Adrenal gland (tissue), 12 donors: ENCODE results near the gene BDNF. TPM values are rescaled to one million over a fixed set of nuclear protein-coding genes. Genes with fewer than 3 reads are reported as not detected.

ENCODE experiments used
- DNase-seq, 7 donors: peaks; one replicate each; pipeline ENCODE4 v3.0.0-alpha.2; 2019 to 2020
- H3K27ac ChIP-seq, 5 donors: fragments of 200-600 bp; sonication (generic) in 4 of 5; 1 replicate in 3 of 5; 2 replicates in 2 of 5; pipeline versions ENCODE4 v1.5.1 to v1.8.0; 2016 to 2020; ENCODE audit warnings: mild to moderate bottlenecking in 1 of 5
- H3K27me3 ChIP-seq: fragments of 200-600 bp; 2 replicates; pipeline ENCODE4 v1.8.0; 2021
- H3K36me3 ChIP-seq, 2 donors: fragments of 200-600 bp; replicated peaks in 1 of 2; 1 replicate in 1 of 2; 2 replicates in 1 of 2; pipeline versions ENCODE4 v1.5.1 to v1.8.0; 2018 to 2022
- H3K4me1 ChIP-seq, 2 donors: fragments of 200-600 bp; replicated peaks in 1 of 2; 1 replicate in 1 of 2; 2 replicates in 1 of 2; pipeline versions ENCODE4 v1.5.1 to v1.8.0; 2018 to 2021
- H3K4me3 ChIP-seq, 4 donors: fragments of 200-600 bp; sonication (generic) in 3 of 4; one replicate each; pipeline ENCODE4 v1.5.1; 2016 to 2018
- H3K9me3 ChIP-seq, 3 donors: fragments of 200-600 bp; sonication (generic) in 1 of 3; replicated peaks in 1 of 3; 1 replicate in 2 of 3; 2 replicates in 1 of 3; pipeline versions ENCODE4 v1.5.1 to v1.8.0; 2016 to 2021
- POLR2A ChIP-seq, 2 donors: fragments of 450-650 bp; IDR thresholded peaks; one replicate each; pipeline ENCODE4 v1.6.1; 2017; ENCODE audit warnings: antibody characterized with exemption in 2 of 2, mild to moderate bottlenecking in 2 of 2, moderate library complexity in 1 of 2
- WGBS, 4 donors: extraction: QIAGEN DNeasy Blood & Tissue Kit in 2 of 4; methylation state at CpG; one replicate each; pipeline versions ENCODE4 v1.1.5 to v1.1.7; 2013 to 2017; 5-methylcytosine and 5-hydroxymethylcytosine counted together
- intact Hi-C, 2 donors: fragments of 100-400 bp; cut with DNase I; formaldehyde crosslinking; loops; one replicate each; pipeline versions ENCODE4 v1.14.1 to v1.15.0; 2022 to 2023
- polyA plus RNA-seq, 3 donors: library from polyadenylated mRNA; stranded (reverse); fragments of 200-250 nt in 2 of 3; fragments of 350-450 nt in 1 of 3; fragmentation: Illumina TruSeq in 1 of 3; extraction: RNeasy Lipid Tissue Mini Kit (QIAGEN cat#74804) in 1 of 3; gene quantifications; one replicate each; pipeline ENCODE4 v1.2.3, GENCODE V29; 2013 to 2014
- total RNA-seq, 9 donors: library from RNA; depleted of rRNA in 4 of 9; stranded (reverse); fragments of >200 nt in 4 of 9; fragments of 120-200 nt in 1 of 9; fragmentation: NEBNext Ultra II Directional in 1 of 9; extraction: Animal tissue kit (Norgen Biotek cat#: 25700) in 1 of 9; gene quantifications; one replicate each; pipeline versions ENCODE4 v1.1.0 to v1.2.4, GENCODE V29; 2013 to 2023
- TF ChIP-seq, protein P1 (sequence below), 6 experiments: fragments of 450-650 bp in 4 of 6; fragments of 200-600 bp in 2 of 6; sonication (generic) in 1 of 6; IDR thresholded peaks; 1 replicate in 5 of 6; 2 replicates in 1 of 6; pipeline versions ENCODE4 v1.5.1 to v1.8.0; 2016 to 2021; ENCODE audit warnings: antibody characterized with exemption in 6 of 6, mild to moderate bottlenecking in 2 of 6, moderate library complexity in 1 of 6
- donor health status: healthy with polysubstance abuse.
- donor health status: Bipolar disorder and iron deficiency.
- donor health status: DM: yes; HTN: yes; CAD: no.
- donor health status: DM: no; HTN: no; CAD: no.
- donor health status: DM: no; HTN: no; CAD: no.
- donor health status: DM: yes; HTN: yes; CAD: no.

The BDNF gene
- total and polyA plus RNA-seq, 12 donors = under 0.01 to 0.42 (median 0.21) TPM; not detected in 2

DNA sequence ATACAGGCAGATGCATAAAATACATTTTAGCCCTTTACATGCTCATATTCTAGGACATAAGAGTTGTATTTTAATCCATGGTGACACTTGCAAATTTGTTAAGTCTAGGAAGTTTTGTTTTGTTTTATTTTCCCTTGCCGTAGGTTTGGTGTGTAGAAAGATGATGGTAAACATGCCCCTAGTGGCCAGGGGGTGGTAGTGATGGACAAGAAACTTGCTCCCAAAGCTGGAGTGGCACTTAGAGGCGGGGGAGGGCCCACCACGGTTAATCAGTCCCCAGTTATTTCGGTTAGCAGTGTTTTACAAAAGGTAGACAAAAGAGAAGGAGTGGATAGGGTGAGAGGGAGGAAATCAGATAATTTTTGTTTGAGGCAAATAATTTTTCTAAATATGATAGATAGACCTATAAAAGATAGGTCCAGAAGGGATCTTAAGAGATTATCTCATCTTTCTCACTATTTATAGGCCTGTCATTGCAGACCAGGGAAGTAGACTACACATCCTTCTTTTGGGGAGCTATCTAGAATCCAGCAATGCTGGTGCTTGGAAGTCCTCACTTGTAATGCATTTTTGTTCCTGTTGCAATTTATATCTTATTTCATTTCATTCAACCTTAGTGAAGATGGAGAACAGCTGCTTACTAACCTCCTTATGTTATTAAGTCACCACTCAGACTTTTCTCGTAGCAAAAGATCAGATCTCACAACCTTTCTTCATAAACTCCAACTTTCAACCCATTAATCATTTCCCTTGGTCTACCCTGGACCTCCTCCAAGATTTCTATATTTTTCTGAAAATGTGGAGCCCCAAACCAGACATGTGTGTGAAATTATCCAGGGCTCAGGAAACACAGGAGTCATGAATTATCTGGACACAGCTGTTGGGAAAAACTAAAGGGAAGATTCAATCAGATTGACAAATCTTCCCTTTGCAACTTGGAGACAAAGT, 5.9 kb upstream of the BDNF start:
- no peaks in the 10 kb centered on the region for H3K9me3 ChIP-seq
- intact Hi-C loops = no loop called here
- peaks cover 4 to 5% of the 10 kb centered on the region in 2 donors for H3K4me1 ChIP-seq
- peak in 3 of 7 donors; percentile 28 to 35 (median 30) for DNase-seq
- peaks cover 9% of the 10 kb centered on the region for H3K27me3 ChIP-seq
- no peak overlapping the region for H3K4me3 ChIP-seq
- WGBS, 4 donors = 14 to 28% (median 25%) methylated on average over 5 of the region's 5 CpGs
- H3K27ac ChIP-seq = no peak overlapping the region
- no peaks in the 10 kb centered on the region for H3K36me3 ChIP-seq
- no peak for TF ChIP-seq POLR2A (IDR thresholded peaks at IDR 0.05)
- TF ChIP-seq, protein P1, sequence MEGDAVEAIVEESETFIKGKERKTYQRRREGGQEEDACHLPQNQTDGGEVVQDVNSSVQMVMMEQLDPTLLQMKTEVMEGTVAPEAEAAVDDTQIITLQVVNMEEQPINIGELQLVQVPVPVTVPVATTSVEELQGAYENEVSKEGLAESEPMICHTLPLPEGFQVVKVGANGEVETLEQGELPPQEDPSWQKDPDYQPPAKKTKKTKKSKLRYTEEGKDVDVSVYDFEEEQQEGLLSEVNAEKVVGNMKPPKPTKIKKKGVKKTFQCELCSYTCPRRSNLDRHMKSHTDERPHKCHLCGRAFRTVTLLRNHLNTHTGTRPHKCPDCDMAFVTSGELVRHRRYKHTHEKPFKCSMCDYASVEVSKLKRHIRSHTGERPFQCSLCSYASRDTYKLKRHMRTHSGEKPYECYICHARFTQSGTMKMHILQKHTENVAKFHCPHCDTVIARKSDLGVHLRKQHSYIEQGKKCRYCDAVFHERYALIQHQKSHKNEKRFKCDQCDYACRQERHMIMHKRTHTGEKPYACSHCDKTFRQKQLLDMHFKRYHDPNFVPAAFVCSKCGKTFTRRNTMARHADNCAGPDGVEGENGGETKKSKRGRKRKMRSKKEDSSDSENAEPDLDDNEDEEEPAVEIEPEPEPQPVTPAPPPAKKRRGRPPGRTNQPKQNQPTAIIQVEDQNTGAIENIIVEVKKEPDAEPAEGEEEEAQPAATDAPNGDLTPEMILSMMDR (IDR thresholded peaks at IDR 0.05) = peak; percentile 36 to 62 (median 51)

DNA sequence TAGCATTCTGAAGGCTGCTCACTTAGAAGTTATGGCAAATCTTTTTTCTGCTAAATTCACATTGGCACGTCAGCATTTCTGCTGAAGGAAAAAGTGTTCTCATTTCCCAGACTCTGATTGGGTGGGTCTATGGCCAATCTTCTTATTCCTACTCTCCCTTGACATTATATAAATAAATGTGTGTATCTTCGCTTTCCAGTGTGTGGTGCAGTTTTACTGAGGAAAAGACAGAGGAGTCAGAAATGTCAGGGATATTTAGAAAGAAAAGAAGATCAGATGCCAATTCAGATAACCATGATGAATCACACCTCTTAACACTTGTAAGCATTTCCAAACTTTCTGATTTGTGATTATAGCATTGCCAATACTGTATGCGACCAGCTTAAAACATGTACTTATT, 3.2 kb upstream of the BDNF start:
- intact Hi-C loops = no loop called here
- TF ChIP-seq, protein P1 (IDR thresholded peaks at IDR 0.05) = no peak
- no peak for TF ChIP-seq POLR2A (IDR thresholded peaks at IDR 0.05)
- Histone ChIP-seq H3K27me3 (peaks cover 17% of the 10 kb centered on the region), H3K9me3 (no peaks in the 10 kb centered on the region), H3K4me1 (peaks cover 21 to 25% of the 10 kb centered on the region in 2 donors), H3K4me3 (no peak overlapping the region), H3K36me3 (no peaks in the 10 kb centered on the region), H3K27ac (no peak overlapping the region)
- 20 to 36% (median 25%) methylated on average over 3 of the region's 3 CpGs for WGBS, 4 donors
- DNase-seq = no peak

DNA sequence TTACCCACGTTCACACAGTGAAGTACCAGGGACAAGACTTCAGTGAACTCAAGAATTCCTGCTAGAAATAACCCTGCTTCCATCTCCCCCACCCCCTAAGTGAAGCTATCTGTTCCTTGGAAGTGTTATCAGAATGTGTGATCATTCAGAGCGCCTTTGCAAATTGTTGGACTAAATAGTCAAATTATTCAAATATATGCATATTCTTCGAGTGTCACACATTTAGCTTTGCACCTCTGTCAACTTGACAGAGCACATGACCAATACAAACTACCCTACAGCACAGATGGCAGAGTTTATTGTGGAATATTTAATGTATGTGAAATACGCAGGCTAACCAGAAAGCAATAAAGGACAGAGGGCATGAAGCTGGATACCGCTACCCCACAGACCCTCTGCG, 2.6 kb upstream of the BDNF start:
- H3K27ac ChIP-seq = no peak overlapping the region
- peaks cover 18% of the 10 kb centered on the region for H3K27me3 ChIP-seq
- 35 to 43% (median 40%) methylated on average over 6 of the region's 6 CpGs for WGBS, 4 donors
- no peaks in the 10 kb centered on the region for H3K36me3 ChIP-seq
- no peak overlapping the region for H3K4me3 ChIP-seq
- TF ChIP-seq POLR2A (IDR thresholded peaks at IDR 0.05) = no peak
- TF ChIP-seq, protein P1 (IDR thresholded peaks at IDR 0.05) = no peak
- peaks cover 21 to 25% of the 10 kb centered on the region in 2 donors for H3K4me1 ChIP-seq
- no peak for DNase-seq
- no peaks in the 10 kb centered on the region for H3K9me3 ChIP-seq
- intact Hi-C loops = no loop called here

DNA sequence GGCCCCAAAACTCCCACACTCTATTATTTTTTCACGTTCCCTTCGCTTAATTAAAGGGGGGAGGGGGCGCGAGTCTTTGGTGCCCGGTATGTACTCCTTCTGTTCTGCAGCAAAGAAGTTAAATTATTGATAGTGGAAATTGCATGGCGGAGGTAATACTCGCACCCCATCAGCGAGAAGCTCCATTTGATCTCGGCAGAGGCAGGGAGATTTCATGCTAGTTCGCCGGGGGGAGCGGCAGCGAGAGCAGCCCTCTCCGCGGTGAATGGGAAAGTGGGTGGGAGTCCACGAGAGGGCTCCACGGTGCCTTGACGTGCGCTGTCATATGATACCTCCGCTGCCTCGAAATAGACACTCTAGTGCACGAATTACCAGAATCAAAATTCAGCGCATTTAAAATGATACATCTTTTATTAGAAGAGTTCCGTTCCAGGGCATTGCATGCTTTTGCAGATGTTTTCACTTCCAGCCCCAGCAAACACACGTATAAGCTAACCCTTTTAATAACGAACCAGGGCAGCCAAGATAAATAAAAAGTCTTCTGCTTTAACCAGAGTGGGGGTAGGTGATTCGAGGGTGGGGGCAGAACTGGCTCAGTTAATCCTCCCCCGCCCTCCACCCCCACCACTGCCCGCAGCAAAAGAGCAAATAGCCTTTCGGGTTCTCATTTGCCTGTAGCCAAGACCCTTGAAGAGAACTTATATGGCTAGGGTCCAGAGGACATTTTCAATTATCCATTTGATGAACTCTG, 1.3 kb upstream of the BDNF start:
- H3K27ac ChIP-seq = no peak overlapping the region
- peaks cover 21% of the 10 kb centered on the region for H3K27me3 ChIP-seq
- peak in 5 of 7 donors; percentile 24 to 54 (median 27) for DNase-seq
- intact Hi-C loops = no loop called here
- H3K36me3 ChIP-seq = no peaks in the 10 kb centered on the region
- peaks cover 21 to 25% of the 10 kb centered on the region in 2 donors for H3K4me1 ChIP-seq
- H3K4me3 ChIP-seq = peak overlapping the region in 2 of 4 donors; percentile 35 to 60
- TF ChIP-seq POLR2A (IDR thresholded peaks at IDR 0.05) = no peak
- TF ChIP-seq, protein P1 (IDR thresholded peaks at IDR 0.05) = no peak
- no peaks in the 10 kb centered on the region for H3K9me3 ChIP-seq
- WGBS, 4 donors = 1 to 4% (median 2%) methylated on average over 27 to 30 of the region's 30 CpGs
